GM18508 (cell line): ENCODE results near the gene RAPGEF3.

ENCODE experiments used
- ATAC-seq: cut with Tn5 transposase; IDR thresholded peaks from one replicate; pipeline ENCODE4 v1.9.1; 2021; ENCODE audit warnings: moderate number of reproducible peaks; ENCODE audit not compliant: insufficient read depth, unreplicated experiment

Gene RAPGEF3

GRCh38 chr12:47745485-47746041 lies 13.1 kb downstream of the RAPGEF3 start:
- ATAC-seq, result no peak

DNA sequence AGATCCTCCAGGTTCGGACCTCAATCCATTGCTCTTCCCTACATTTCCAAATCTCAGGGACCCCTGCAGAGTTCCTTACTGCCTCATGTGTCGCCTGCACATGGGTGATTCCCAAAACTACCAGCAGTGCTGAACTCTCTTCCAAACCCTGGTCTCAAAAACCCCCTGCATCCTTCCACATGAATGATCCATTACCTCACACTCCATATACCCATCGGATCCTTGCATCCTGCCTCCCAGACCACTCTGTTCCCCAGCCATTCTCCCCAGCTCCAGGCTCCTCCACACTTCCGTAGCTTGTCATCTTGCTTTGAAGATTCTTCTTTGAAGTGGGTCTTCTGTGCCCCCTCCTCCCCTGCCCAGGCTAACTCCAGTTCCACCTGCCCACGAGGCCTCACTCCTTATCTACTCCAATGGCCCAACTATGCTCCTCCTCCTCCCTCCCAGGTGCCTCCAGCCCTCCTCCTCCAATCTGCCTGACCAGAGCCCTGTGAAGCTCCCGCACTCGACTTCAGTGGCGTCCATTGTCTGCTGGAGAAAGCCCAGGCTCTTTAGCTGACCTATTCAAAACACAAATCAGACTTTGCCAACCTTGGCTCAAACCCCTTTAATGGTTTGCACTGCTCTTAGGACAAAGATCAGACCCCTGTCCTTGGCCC lies 13.8 kb downstream of the RAPGEF3 start:
- ATAC-seq, result no peak

GRCh38 chr12:47744005-47744651 lies 14.6 kb downstream of the RAPGEF3 start:
- ATAC-seq, result no peak

DNA sequence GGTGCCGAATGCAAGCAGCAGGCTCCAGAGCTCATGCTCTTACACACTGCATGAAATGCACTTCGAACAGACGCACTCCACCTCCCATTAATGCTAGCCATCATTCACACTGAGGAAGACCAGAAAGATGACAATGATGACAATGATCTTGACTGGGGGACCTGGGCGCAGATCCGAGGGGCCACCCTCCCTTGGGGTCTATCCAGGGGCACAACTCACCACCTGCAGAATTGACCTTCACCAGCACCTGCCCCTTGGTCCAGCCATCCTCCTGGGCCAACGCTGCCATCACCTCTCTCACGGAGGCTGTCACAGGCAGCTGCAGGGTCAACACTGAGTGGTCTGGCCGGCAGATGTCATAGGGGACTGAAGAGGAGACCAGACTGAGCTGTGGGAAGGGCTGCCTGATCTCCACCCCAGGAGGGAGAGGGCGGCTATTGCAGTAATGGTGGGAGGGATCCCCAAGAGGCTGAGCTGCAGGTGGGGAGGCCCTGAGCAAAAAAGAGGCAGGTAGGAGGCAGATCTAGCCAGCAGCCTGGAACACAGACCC lies 15.3 kb downstream of the RAPGEF3 start:
- ATAC-seq, result no peak

- no peak for ATAC-seq
These were observed 16.3 kb downstream of the RAPGEF3 start for GRCh38 chr12:47742253-47742825.

DNA sequence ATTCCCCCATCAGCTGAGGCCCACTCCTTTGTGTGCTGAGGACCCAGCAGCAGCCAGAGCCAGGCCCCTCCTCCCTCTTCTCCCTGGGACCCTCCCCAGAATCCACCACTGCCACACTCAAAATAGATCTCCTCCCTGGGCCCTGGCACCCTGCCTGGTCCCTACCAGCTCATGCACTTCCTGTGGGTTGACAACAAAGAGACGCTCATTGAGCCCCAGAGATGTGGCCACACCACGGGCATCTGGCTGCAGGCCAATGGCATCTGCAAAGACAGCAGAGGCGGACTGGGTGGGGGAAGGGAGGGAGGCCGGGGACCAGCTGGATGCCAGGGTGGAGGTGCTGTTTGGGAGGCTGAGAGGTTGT lies 17.4 kb downstream of the RAPGEF3 start:
- ATAC-seq, result no peak

- ATAC-seq, result no peak
These were observed 17.9 kb downstream of the RAPGEF3 start for GRCh38 chr12:47740606-47741339.

DNA sequence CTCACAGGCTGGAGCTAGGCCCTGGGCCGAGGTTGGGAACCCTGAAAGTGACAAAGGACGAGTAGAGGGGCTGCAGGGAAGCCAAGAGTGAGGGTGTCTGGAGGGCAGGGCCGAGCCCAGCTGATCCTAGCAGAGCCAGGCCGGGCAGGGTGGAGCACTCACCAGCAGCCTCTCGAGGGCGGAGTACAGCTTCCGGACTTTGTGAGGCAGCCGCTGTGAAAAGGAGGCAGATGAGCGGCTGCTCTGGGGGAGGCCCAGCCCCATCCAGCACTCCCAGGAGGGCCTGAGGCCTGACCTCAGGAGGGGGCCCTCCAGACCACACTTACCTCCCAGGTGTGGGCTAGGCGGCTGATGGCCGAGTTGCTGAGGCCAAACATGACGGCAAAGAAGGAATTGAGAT lies 18.7 kb downstream of the RAPGEF3 start:
- no peak for ATAC-seq

DNA sequence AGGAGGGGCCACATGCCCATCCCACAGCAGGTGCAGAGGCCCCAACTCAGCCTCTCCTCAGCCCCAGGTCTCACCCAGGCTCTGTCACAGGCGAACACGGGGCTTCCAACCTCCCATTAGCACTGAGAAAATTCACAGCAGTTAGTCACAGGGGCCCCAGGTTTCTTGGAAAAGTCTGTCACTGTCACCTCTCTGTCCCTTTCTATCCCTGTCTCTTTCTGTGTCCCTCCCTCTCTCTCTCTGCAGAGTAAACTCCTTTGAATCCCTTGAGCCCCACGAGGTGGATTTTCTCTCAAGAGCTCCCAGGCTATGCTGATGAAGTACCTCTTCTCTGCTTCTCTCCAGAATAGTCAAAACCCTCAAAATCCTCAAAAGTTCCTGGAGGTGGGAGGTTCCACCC lies 19.4 kb downstream of the RAPGEF3 start:
- no peak for ATAC-seq

DNA sequence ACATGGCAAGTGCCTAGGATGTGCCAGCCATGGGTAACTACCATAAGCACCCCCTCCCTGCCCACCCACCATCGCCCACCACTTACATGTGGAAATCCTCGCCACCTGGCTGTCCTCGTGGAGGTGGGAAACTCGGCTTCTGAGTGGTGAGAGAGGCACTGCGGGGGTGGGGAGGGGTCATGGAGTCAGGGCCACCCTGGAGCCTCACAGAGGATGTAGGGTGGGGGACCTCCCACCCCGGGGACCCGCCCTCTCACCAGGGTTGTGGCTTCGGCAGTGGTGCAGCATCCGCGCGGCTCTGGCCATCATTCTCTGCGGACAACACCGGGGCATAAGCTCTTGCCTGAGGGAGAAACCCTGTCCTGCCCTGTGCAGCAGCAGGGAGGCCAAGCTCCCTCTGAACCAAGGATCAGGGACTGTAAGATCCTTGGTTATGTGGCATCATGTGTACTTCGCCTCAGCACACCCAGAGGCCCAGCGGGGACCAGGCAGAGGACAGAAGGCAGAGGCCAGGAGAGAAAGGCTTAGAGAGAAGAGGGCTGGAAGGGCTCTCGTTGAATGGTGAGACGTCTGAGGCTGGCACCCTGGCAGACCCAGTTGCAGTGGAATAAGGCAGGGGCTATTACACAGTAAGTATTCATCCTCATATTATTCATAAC lies 20.6 kb downstream of the RAPGEF3 start:
- no peak for ATAC-seq

DNA sequence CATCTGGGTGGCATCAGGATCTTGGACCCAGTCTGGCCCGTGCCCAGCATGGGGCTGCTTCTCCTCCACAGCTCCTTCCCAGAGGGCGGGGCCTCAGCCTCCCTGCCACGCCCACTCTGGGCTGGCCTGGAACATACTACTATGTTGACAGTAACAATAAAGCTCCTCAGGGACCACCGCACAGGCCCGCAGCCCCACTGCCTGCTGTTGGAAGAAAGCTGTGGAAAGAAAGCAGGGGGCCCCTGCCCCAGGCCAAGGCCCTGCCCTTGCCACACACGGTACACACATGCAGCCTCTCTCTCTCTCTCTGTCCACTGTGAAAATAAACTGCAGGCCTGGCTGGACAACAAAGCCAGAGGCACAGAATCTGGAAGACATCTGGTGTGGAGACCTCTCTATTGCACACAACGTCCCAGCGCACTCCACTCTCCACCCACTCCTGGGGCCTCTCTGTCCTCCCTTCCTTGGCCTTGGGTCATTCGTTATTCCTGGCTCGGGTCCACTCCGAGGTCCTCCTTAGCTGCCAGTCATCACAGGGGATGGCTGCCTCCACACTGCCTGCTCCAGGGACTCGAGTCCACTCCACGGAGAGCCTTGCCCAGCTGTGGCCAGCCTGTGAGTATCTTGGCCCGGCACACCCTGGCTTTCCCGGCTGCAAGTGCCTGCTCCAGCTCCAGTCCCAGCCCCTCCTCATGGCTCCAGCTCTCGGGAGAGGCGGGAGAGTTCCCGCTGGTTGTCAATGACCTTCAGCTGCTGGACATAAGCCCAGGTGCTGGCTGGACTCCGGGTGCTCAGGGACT lies 21.6 kb downstream of the RAPGEF3 start:
- no peak for ATAC-seq

DNA sequence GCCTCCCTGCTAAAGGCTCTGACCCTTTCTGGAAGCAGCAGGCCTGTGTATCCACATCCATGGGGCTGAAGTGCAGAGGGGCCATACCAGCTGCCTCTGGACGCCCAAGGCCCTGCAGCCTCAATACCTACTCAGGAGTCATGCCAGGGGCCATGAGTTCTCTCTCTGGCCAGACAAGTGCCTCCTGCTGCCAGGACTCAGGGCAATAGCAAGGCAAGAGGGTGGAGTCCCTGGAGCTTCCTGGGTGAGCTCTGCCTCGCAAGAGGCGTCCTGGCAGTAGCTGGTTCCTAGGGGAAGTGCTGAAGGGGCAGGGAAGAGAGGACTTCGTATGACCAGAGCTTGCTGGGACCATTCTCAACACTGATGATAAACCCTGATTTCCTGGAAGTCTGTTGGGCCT lies 22.5 kb downstream of the RAPGEF3 start:
- no peak for ATAC-seq

- no peak for ATAC-seq
These were observed 23.0 kb downstream of the RAPGEF3 start for GRCh38 chr12:47735649-47736048.

GRCh38 chr12:47734725-47735480 lies 23.8 kb downstream of the RAPGEF3 start:
- ATAC-seq, result no peak

DNA sequence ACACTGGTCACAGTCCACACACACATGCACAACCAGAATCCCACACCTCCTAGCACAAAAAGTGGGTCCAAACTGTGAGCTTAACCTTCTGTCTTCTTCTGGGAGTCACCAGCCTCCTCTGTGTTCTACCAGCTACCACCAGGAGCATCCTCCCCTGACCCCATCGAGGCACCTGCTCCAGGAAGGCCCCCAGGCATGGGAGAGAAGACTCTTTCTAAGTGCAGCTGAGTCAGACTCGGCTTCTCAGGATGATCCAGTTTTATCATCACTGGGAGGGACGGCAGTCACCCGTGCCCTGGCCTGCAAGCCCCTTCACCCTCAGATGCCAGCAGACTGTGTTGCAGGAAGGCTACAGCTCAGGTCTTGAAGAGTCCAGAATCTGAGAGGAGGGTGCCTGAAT lies 25.5 kb downstream of the RAPGEF3 start:
- ATAC-seq, result no peak

DNA sequence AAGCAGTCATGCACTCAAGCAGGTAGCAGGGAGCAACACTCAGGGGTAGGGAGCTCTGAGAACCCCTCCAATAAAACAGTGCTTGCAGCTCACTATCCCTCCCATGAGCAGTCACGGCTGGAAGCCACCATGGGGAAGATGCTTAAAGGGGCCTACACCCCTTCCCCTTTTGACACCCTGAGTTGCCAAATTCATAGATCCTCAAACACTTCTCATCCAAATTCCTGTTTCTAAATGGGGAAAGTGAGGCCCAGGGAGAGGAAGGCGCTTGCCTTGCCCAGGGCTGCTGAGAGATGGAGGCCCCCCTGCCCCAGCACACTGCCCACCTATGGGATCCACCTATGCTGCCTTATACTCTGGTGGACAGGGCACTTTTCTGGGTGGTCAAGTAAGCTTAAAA lies 26.2 kb downstream of the RAPGEF3 start:
- ATAC-seq, result no peak

GRCh38 chr12:47731723-47732122 lies 27.0 kb downstream of the RAPGEF3 start:
- ATAC-seq, result no peak

DNA sequence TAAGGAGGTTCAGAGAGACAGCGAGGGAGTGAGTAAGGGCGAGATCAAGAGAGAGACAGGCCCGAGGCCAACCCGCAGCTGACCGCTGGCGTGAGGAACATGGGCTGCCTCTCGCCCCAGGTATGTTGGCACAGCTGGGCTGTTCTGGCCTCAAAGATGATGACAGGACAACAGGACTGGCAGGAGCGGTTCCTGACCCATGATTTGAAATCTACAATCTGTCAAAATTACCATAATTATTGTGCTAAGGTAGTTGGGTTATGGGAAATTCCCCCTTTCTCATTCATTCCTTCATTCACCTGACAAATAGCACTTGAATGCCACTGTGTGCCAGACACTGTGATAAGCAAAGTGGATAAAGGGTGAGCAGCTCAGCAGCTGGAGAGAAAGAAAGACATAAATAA lies 28.3 kb downstream of the RAPGEF3 start:
- ATAC-seq, result no peak

DNA sequence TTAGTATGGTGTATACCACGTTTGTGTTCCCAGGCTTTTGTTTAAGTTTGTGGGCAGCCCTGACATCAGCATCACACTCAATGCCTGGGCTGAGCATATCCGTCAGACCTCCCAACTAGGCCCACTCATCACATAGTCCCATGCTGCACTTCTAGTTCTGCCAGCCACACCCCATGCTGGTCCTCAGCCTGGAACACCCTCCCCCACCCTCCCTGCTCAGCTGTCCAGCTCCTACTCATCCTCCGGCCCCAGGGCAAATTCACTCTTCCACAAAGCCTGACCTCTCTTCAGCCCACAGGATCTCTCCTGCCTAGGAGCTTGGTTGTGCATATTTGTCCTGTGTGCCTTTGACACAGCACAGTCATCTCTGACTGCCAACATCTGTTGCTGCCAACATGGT lies 29.4 kb downstream of the RAPGEF3 start:
- no peak for ATAC-seq
